GM21447 (cell line): Measurements from ENCODE around the gene DDX41.

Experiments used
- ATAC-seq: cut with Tn5 transposase; IDR thresholded peaks from one replicate; pipeline ENCODE4 v1.9.1; 2021; ENCODE audit not compliant: unreplicated experiment

Gene DDX41

DNA sequence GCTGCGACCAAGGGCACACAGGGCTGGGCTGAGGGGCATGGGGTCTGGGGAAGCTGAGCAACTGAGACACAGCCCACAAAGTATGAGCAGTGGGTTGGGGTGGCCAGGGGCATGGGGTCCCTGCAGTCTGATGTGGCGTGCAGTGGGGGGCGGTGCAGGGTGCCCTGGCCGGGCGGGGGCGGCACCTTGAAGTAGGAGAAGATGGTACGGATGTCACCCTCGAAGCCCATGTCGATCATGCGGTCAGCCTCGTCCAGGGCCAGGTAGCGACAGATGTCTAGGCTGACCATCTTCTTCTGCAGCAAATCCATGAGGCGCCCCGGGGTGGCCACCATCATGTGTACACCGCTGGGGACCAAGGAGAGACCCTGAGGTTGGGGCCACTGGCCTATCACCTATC is 3.3 kb downstream of the DDX41 start:
- ATAC-seq: no peak

DNA sequence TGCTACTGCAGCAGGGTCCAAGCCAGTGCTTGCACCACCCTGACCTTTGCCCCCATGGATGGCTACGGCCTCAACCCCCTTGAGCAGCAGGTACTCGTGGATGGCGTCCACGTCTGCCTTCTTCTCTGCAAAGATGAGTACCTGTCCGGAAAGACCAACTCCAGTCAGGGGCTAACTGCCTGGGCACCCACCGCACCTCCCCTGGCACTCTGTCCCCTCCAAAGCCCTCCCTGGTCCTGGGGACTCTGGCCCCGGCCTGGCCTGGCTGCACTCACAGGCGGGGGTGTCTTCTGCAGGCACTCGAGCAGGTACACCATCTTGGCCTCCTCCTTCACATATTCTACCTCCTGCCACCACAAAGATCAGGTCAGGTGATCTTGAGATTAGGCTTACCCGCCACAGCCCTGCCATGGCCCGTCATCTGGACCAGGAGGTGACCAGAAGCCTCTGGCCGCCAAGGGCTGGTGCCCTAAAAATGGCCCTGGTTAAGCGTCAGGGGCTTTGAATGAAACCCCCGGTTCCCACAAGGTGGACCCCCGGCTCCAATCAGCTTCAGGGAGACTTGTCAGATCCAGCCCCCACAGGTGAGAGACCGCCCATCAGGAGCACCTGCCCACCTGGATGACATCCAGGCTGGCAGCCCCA is 3.9 kb downstream of the DDX41 start:
- no peak for ATAC-seq

DNA sequence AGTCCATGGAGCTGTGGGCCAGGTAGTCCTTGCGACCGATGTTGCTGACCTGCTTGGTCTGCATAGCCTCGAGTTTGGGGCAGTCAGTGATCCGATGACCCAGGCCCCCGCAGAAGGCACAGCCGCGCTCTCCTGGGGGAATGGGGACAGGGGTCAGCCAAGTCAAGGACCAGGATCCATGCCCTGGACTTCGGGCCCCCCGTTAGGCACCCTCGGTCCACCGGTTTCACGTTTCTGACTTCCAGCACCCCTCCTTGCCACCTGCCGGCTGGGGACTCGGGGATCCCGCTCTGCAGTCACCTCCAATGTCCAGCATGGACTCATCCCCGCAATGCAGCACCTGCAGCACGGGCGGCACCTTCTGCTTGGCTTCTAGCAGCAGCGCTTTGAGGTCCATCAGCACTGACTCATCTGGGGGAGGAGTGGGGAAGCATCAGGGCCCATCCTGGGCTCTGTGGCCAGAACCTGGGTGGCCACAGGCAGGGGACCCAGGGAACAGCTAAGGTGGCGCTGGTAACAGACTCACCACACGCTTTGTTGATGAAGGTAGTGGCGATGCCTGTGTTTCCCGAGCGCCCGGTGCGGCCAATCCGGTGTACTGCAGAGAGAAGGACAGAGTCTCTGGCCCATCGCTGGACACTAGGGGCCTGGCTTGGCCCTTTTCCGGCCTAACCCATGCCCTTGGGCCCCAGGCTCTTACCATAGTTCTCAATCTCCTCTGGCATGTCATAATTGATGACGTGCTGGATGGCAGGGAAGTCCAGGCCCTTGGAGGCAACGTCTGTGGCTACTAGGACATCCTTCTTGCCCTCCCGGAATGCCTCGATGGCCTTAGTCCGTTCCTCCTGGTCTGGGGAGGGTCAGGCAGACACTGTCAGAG is 4.7 kb downstream of the DDX41 start:
- ATAC-seq: no peak

DNA sequence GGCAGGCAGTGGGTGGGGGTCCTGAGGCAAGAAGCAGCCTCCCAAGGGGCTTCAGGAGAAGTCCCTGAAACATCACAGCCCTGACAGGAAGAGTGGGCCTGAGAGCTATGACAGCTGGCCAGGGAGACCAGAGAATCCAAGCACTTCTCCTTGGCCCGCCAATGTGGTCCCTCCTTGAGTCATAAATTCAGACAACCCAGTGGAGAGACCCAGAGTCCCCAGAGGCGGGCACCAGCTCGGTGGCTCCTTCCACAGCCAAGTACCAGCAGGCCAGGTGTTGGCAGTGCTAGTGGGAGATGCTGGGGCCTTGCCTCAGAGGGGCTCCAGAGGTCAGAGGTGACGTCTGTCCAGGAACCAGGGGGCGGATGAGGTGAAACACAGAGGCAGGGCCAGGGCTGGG is 5.6 kb downstream of the DDX41 start:
- no peak for ATAC-seq

DNA sequence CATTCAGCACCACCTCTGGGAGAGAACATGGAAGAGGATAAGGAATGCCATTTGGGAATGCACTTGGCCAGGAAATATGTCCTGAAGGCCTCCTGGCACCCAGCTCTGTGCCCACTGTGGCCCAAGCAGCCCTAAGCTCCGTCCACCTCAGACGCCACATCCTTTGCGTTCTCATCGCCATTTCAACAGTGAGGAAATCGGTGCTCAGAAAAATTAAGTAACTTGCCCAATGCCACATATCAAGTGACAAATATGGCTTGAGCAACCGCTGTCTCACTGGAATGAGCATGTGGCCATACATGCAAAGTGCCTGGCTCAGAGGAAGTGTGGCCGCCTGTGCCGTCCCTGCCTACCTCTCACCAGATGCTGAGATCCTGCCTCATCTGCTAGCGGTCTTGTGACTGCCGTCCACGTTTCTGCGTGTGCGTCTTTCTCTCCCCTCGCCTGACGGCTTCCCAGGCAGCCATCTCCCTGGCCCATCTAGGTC is 6.2 kb downstream of the DDX41 start:
- peak; percentile 39 for ATAC-seq

DNA sequence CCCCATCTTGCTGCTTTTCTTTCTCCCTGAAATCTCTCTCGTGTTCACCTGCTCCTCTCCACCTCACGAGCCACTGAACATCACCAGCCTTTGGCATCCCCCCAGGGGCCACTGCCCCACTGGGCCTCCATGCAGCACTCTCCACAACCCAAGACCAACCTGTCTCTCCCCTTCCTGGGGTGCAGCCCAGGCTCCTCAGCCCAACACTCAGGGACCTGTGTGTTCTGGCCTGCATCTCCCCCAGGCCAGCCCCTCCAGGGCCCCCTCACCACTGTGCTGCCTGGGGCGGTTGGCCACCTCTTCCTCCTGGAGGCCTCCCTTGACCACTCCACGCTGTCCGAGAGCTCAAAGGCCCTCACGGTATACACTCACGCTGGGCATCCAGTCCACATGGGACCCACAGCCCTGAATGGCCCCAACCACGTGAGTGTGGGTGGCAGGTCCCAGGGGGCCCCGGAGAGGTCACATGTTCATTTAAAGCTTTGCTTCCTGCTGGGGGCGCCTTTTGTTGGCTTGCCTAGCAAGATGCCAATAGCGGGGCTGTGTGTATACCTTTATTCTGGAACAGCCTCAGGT is 6.7 kb downstream of the DDX41 start:
- peak; percentile 39 for ATAC-seq

DNA sequence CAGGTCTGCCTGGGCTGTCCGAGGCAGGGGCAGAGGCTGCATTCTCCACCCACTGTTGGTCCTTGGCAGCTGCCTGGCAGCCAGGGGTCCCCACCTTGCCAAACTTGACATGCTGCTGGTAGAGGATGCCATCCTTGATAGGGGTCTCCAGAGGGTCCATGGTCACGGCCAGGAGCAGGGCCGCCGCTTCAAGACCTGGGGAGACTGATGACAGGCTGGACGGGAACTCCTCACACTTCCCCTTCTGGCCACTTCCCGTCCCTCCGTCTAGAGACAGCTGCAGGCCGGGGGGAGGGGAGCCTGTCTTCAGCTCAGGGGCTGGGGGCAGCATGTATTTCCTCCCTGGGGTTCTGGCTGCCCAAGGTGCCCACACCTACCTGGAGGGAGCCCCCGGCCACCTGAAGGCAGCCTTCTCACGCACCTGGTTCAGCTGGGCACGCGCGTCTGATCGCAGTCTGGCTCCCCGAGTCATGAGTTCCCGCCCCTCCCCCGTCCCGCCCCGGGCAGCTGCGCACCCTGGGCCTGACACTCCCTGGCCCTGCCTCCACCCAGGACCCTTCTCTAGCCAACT is 7.3 kb downstream of the DDX41 start, which contains the start of gene DOK3:
DOK3 (minus strand) TSS at position 446 of the 571 bp plus-strand sequence; CDS start at position 160, 286 bp downstream.
- ATAC-seq: peak; percentile 32

DNA sequence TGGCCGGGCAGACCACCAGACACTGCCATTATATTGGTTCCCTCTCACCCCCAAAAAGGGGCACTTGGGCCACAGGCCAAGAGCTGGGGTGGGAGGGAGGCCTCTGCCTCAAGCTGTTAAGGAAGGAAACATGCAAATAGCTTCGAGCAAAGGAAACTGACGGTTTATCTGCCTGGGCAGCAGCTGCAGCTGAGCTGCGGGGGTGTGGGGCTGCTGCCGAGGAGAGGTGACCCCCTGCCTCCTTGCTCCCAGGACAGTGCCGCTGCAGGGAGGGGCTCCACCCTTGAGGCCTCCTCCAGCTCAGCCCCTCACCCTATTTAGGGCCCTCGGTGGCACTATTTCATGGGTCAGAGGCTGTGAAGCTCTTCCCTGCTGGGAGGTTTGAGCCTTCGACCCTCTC is 7.9 kb downstream of the DDX41 start:
- peak; percentile 35 for ATAC-seq

DNA sequence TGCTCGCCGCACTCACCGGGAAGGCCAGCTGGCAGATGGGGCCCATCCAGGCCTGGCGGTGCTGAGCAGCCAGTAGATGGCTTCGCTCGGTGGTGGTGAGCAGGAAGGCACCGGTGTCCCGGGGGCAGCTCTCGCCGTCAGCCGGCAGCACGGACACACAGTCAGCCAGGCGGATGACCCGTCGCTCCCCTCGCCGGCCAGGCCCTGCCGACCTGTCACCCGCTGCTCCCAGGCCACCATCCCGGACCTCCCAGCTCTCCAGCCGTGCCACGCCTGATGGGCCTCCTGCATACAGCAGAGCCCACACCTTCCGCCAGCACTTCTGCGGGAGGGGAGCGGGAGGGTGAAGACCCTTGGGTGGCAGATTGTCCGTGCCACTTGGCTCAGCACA is 8.5 kb downstream of the DDX41 start:
- ATAC-seq: no peak

DNA sequence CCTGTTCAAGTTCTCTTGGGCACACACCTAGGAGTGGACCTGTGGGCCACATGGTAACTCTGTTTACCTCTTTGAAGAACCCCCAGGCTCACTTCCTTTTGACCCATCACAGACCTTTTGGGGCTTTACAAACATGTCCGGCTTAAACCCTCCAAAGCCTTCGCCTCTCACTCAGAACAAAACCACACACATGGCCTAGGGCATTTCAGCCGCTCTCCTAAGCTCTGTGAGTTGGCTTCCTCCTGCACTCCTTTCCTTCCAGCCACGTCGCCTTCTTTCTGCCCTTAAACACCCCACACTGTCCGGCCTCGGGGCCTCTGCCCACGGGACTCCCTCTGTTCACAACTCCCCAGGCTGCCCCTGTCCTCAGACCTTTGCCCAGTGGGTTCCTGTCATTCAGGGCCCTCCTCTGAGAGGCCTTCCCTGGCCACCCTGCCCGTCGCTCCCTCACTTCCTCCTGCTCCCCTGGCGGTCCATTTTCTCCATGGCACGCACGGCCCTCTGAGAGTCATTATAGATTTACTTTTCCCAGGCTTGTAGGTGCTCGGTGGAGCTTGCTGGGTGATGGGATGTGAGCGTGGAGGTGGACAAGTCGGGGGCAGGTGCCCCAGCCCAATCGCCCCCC is 9.1 kb downstream of the DDX41 start:
- no peak for ATAC-seq

DNA sequence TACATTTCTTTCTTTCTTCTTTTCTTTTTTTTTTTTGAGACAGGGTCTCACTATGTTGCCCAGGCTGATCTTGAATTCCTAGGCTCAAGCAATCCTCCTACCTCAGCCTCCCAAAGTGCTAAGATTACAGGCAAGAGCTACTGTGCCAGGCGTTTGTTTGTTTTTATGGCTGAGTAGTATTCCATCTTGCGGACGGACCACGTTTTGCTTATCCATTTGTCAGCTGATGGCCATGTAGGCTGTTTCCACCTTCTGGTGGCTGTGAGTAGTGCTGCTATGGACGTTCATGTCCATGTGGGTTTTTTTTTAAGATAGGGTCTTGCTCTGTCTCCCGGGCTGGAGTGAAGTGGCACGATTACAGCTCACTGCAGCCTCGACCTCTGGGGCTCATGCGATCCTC is 9.6 kb downstream of the DDX41 start:
- no peak for ATAC-seq

DNA sequence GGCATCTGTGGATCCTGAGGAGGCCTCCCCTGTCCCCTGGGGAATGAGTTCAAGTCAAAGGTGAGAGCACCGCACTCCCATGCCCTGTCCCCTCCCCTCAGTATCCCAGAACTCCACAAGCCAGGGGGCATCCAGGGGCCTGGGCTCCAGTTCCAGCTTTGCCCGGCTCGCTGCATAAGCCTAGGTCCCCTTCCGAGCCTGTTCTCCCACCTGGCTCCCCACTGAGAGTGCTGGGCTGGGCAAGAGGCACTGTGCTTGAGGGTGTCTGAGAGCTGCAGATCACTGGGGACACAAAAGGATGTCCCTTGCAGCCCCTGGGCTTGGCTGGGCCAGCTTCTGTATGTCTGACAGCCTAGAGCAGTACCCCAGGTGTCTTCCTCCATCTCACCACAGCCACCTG is 11.7 kb downstream of the DDX41 start:
- ATAC-seq: no peak

DNA sequence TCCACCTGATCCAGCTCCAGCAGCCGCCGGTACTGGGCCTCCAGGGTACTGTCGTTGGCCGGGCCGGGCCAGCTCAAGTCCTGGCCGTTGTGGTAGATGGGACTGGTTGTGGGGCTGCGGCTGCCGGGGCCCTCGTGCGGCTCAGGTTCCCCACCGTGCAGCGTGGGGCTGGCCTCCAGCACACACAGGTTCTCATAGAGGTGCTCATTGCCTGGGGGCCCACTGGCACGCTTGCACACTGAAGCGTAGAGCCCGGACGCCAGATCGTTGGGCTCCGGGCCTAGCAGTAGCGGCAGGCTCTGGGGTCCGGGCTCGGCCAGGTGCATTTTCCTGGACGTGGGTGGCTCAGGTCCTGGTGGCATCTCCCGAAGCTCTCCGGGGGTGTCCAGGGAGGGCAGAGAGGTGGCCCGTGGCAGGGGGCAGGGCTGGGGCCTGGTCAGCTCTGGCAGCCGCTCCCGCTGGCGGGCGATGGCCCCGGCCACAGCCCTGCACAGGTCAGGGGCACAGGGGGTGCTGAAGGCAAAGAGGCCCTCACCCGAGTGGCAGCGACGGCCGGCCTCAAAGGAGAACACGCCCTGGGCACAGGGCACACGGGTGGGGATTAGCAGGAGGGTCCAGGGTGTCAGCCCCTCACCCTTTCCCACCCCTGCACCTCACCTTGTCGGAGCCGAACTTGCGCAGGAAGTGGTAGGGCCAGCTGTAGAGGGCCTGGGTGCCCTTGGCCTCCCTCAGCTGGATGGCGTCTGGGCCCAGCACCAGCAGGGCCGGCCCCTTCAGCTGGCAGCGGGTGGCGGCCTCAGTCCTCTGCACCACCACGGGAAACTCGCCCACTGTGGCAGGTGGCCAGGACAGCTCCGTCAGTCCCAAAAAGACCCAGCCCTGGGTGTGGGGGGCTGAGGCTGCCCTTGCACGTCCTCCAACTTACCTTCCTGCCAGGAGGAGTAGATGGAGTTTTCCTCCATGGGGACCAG is 12.4 kb downstream of the DDX41 start:
- ATAC-seq: no peak

DNA sequence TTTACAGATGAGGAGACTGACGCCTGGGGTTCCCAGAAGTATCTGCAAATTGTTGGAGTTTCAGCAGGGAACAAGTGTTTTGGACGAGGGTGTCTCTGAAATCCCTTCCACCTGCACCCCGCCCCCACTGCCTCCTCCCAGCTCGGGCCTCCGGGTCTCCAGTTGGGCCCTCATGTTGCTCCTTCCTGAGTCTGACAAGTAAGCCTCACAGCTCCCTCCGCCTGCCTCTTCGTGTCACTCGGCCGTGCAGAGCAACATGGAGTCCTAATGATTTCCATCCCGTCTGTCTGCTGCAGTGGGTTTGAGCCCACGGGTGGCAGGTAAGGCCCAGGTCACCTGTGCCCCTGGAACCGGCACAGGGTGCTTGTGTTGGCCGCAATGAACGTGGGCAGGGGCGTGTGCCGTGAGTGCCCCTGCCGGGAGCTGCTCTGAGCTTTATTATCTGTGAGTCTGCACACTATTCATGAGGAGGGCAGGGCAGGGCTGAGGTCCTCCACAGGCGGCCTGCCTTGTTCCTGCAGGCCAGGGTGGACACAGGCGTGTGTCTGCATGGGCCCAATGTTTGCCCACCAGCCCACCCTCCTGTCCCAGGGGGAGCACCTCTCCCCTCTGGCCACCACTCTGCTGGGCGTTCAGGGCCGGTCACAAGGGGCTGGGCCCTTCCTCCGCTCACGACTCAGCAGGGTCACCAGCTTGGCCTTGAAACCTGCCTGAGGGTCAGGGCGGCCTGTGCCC is 13.2 kb downstream of the DDX41 start:
- ATAC-seq: no peak

DNA sequence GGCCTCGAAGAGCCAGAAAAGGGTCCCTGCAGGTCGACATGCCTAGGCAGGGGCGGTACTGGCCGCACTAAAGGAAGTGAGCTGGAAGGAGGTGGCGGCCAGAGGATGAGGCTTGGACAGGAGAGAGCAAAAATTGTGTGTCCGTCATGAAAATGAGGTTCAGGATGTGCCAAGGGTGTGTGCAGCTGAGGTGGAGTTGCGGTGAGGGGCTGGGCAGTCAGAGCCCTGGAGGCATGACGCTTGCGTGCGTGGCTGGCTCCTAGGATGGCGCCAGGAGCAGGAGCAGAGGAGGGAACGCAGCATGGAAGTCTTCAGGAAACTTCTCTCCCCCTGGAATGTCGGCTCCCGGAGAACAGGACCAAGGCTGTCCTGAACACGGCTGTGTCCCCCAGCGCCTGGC is 13.9 kb downstream of the DDX41 start:
- ATAC-seq: no peak

DNA sequence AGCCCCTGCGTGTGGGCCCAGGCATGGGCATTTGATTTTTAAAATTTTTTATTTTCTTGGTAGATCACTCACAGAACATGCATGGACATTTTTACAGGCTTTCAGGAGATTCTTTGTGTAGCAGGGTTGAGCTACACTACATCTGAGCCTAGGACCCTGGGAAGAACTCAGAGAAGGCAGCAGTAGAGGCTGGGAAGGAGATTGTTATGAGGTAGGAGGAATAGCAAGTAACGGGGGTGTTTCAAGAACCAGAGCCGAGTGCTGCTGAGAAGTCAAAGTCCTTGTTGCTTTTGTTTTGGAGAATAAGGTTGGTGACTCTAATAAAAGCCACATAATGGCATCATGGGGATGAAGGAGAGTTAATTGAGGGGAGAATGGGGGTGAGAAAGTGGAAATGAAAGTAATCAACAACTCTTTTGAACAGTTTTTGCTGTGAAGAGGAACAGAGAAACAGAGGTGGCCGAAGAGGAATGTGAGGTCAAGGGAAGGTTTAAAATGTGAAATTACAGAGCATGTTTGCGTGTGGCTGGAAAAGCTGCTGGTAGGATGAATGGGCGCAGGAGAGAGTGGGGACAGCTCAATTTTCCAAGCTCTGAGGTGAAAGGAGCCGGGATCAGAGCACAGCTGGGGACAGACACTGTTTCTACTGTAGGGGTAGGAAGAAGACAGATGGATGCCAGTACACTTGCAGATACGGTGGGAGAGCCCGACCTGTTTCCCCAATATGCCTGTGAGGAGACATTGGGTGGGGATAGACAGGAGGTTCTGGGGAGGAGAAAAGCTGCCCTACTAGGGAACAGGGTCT is 14.7 kb downstream of the DDX41 start:
- ATAC-seq: no peak

DNA sequence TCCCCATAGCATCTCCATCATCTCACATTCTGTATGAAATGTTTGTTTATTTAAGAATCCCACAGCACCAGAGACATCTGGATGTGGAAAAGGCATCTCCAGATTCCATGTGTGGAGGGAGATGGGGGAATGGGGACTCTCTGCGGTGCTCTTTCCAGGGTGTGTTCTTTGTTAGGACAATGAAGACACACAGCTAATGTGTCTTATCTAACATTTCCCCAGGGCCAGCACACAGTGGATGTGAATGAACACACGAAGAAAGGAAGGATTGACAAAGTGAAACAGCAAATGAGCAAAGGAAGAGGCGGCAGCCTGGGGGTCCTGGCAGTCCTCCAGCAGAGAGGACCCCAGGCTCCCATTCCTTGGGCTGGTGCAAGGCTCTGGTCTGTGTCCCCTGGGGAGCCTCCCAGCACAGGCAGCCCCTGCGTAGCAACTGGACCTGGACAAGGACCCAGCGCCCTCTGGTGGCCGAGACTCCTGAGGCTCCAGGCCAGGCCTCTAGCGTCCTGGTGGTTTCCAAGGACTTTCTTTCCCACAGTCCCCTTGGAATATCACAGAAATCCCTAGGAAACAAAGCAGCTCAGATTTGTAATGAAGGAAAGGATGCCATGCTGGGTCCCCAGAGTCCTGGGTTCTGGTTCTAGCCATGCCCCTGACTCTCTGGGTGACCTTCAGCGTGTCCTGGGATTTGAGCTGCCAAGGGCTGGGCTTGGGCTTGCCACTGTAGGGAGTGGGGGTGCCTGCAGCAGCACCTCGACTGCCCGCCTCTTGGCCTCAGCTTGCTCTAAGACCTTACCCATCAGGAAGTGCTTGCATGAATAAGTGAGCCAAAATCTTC is 15.9 kb downstream of the DDX41 start:
- no peak for ATAC-seq

DNA sequence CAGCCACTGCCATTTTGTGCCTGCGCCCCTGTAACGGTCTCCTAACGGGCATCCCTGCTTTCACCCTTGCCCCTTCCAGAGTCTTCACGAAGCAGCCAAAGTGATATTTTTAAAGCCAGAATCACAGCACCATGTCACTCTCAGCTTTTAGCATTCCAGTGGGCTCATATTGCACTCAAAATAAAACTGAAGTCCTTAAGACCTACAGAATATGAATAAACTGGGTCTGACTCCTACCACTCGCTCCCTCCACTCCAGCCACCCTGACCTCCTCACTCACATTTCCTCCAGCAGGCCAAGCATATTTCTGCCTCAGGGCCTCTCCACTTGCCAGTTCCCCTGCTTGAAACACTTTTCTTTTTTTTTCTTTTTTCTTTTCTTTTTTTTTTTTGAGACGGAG is 16.9 kb downstream of the DDX41 start:
- ATAC-seq: no peak
